ENCODE results near the gene DNAH1.
A peak's percentile ranks its signal among the peaks of the same experiment; 100 is the strongest.

Gene DNAH1

DNA sequence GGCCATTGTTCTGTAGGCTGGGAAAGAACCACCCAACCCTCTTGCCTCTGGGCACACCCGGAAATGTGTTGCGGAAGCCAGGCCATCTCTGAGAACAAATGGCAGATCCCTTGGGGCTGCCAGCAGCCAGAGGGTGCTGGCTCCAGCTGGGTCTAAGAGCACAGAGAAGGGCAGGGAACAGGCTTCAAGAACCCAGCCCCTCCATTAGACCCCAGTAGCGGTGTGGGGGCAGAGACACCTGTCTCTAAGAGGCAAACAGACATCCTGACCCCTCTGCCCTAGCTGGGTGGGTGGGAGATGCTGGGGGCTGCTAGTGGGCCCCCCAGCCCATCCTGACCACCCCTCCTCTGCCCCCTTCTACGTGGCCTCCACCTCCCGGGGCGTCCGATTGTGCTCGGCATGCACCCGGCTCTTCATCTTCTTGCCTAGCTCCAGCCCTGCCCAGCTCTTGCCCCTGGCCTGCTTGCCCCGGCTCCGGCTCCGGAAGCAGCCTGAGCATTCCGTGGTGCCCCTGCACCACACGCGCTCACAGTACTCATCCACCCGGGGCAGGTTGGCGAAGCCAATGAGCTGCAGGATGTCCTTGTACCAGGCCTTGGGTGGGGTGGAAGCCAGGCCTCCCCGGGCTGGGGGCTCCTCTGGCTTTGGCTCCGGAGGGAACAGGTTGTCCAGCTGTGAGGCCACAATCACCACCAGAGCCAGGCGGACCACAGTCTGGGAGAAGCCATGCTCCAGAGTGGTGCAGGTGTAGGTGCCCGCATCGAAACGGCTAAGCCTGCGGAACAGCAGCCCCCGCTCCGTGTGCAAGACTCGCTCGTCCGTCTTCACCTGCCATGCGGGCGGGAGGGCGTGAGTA lies 119.4 kb downstream of the DNAH1 start:
- DNase-seq (ENCODE audit: low spot score) = no peak

DNA sequence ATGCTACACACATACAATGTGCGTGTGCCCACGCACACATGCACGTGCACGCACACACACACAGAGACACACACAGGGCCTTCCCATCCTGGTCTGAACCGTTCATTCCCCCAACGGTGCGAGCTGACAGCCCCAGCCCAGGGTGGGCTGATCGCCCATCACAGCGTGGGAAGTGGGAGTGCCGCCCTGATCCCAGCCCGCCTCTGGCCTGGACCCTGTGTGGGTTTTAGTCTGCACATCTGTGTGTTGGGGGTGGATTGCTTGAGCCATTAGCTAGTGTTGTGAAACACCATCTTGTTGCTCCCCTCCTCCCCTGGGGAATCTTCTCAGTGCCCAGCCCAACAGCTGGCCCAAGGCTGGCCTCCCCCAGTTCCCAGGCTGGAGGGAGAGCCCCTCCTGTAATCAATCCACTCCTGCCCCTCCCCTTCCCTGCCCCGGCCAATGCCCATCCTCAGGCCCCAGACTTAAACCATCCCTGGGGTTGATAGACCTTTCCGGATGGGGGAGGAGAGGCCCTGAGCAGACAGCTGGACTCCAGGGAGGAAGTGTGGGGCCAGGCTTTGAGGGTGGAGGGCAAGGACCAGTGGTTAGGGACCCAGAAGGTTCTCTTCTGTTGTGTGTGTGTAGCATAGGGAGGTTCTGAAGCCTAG lies 120.5 kb downstream of the DNAH1 start:
- no peak for DNase-seq (ENCODE audit: low spot score)

DNA sequence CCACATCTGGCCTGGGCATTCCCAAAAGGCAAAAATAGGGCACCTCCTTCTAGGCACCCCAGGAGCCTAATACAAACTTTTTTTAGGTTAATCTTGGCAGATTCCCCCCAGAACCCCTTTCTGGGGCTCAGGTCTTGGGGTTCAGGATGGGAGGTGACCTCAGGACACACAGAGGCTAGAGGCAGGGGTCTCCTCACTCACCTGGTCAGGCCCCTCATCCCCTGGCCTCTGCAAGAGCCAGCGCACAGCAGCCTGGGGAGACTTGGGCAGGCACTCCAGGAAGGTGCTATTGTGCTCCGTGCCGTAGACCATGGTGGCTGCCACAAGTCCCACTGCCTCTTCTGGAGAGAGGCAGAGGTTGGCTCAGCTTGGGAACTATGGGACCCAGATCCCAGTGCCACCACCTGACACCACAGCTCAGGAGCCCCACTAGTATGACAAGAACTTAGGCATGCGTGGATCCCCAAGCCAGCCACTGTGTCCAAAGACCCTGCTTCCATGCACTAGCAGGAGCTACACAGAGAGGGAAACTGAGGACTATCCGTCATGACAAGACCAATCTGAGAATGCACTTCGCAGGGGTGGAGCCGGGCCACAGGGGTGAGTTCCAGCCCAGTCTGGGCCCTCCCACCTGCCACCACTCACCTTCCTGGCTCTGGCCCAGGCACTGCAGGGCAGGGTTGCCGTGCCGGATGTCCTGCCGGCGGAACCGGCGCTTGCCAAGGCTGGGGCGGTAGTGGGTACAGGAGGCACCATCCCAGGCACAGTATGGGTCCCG lies 121.4 kb downstream of the DNAH1 start:
- DNase-seq (ENCODE audit: low spot score) = no peak

- DNase-seq (ENCODE audit: low spot score) = no peak
These were observed 121.9 kb downstream of the DNAH1 start for GRCh38 chr3:52438104-52438376.

- DNase-seq (ENCODE audit: low spot score) = no peak
These were observed 122.7 kb downstream of the DNAH1 start for GRCh38 chr3:52438579-52439425.

- DNase-seq (ENCODE audit: low spot score) = no peak
These were observed 123.5 kb downstream of the DNAH1 start for GRCh38 chr3:52439426-52440248.

DNA sequence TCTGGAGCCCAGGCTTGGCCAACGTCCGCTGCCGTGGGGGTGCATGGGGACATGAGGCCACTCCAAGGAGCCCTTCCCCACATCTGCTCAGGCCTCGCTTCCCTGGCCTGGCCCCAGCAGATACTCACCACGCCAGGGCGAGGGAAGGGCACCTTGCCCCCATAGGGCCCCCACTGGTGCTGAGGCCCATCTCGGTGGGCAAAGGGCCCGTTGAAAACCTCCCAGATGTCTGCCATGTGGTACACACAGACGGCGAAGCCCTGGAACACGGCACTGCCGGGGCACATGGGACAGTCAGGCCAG lies 124.1 kb downstream of the DNAH1 start:
- DNase-seq (ENCODE audit: low spot score) = no peak

GRCh38 chr3:52440671-52441070 lies 124.6 kb downstream of the DNAH1 start:
- DNase-seq (ENCODE audit: low spot score) = no peak

DNA sequence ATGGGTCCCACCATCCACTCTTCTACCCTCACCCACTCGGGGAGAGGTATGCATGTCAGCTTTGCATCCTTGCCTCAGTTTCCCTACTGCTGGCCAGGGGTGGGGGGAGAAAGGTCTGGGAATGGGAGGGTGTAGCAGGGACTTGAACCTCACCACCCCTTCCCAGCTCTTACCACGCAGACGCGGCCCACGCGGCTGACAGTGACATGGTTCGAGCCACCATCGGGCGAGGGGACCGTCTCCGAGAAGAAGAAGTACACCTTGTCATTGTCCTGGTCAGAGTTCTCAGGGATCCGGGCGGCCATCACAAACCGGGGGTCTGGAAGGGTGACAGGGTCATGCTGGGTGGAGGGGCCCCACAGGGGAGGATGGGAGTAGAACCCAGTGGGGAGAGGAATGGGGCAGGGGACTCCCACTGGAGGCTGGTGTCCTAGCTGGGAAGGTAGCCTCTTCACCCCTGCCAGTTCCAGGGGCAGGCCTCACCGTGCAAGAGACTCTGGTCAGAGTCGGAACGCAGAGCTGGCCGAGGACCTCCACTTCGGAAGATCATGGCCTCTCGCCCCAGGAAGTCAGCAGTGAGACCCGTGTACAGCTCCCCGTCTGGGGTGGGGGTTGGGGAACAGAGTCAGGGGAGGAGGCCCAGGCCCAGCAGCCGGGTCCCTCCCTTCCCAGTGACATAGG lies 125.1 kb downstream of the DNAH1 start:
- DNase-seq (ENCODE audit: low spot score) = no peak

- DNase-seq (ENCODE audit: low spot score) = no peak
These were observed 125.7 kb downstream of the DNAH1 start for GRCh38 chr3:52441772-52442332.

DNA sequence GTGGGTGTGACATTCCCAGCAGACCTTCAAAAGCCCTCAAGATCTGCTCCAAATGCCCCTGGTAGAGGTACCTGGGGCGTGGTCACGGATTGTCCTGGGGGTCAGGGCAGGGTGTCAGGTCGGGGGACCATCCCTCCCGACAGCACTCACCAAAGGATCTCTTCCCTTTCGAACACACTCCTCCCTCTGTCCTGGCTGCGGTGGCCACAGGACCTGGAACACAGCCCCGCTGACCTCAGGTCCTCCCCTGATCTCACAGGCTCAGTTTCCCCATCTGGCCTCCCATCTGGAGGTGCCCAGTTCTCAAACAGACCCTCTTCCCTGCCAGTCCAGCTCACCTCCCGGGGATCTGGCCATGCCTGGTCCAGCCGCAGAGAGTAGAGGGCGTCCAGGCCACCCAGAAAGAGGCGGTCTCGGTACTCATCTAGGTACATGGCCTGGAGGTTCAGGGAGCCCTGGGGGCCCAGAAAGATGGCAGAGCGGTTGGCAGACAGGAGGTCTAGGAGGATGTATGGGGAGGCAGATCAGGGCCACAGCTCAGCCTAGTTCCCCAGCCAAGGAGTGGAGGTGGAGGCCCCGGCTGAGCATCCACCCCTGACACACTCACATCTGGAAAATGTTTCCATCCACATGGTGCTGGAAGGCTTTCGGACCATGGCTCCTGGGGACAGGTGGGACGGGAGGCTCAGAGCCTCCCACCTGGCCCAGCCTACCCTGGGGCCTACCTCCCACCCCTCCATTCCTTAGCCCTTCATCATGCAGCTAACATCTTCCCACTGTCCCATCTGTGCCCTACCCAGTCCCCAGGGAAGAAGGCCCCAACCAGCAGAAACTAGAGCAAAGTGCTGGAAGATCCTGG lies 126.5 kb downstream of the DNAH1 start:
- no peak for DNase-seq (ENCODE audit: low spot score)

DNA sequence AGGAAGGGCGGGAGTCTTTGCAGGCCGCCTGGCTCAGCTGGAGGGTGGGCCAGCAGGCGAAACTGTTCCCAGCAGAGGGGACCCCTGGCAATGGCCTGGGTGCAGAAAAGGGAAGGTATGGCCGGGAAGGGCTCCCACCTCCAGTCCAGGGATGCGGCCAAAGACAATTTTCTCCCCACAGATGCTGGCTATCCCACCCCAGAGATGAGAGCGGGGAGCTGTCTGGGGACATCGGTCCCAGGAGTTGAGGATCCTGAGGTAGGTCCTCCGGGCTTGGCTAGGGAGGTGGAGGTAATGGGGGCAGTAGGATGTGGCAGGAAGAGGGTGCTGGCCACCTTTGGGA lies 127.1 kb downstream of the DNAH1 start:
- DNase-seq (ENCODE audit: low spot score) = no peak

DNA sequence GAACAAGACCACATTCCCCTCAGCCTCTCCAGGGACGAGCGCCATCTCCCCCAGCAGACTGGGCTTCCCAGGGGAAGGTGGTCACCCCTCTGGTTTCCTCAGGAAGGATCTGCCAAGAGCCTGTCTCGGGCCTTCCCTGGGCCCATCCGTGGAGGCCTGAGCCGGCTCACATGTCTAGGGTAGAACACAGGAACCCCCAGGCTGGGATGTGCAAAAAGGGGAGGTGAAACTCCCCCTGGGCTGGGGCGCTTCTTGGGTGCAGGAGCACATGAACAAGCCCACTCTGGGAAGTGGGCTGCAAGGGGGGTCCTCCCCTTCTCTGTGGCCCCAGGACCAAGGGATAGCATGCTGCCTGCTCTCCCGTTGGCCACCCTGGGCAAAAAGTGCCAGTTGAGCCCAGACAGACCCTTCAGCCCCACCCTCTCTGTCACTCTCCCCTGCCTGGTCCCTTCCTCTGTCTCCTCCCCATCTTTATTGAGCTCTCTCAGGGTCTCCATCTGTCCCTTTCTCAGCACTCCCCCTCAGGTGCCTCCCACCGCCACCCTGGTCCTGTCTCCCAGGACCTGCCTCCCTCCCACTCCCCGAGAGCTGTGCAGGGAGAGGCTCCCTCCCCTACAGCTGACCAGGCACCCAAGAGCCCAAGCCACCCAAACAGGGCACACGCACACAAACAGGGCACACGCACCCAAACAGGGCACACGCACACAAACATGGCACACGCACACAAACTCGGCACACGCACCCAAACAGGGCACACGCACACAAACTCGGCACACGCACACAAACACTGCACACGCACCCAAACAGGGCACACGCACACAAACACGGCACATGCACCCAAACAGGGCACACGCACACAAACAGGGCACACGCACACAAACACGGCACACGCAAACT lies 127.9 kb downstream of the DNAH1 start:
- no peak for DNase-seq (ENCODE audit: low spot score)

- peak; percentile 71 for DNase-seq (ENCODE audit: low spot score)
These were observed 129.0 kb downstream of the DNAH1 start, which contains the start of gene SEMA3G for GRCh38 chr3:52444860-52445793. TSS of gene SEMA3G (minus strand) at chr3:52445103. CDS start at chr3:52445027, 76 bp downstream.

DNA sequence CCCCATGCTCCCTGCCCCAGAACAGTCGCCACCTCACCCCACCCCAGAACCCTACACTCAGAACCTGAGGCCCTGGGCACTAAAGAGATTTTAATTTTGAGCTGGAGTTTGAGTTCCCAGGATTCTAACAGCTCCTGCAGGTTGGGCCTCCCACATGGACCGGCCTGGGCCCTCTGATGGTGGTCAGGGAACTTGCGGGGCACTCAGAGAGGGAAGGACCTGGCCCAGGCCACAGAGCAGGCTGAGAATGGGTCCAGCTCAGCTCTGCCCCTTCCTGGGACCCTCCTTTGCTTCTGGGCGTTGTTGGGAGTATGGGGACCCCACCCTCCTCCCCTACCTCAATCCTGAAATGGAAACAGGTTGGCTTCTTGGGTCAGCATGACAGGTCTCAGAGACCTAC lies 129.9 kb downstream of the DNAH1 start:
- DNase-seq (ENCODE audit: low spot score) = no peak

- DNase-seq (ENCODE audit: low spot score) = peak; percentile 80
These were observed 130.8 kb downstream of the DNAH1 start for GRCh38 chr3:52446631-52447511.

Measured in activated CD4-positive, alpha-beta T cell treated with anti-CD3 and anti-CD28 coated beads, Interleukin-2, Interleukin-4, amounts not matched to agents 100 ng/mL and 50 ng/mL, durations not matched to agents 16 hours and 8 hours (primary cell).